ENCODE data around the gene USP36. TPM values are rescaled to one million over a fixed set of nuclear protein-coding genes. Genes with fewer than 3 reads are reported as not detected.

Gene USP36
- total and polyA plus RNA-seq, 9 of the 15 experiments (the other 6 are each of a cell fraction or from before 2014, with no cell fraction given), result 6.4 to 72.8 (median 22.5) TPM

GRCh38 chr17:78795861-78796516 lies 44.6 kb downstream of the USP36 start (continued):
- TF ChIP-seq ZSCAN29 (IDR thresholded peaks at IDR 0.05) (no peak), ZNF23 (CRISPR knock-in tag; IDR thresholded peaks at IDR 0.05) (no peak), HDAC6 (IDR thresholded peaks at IDR 0.05; ENCODE audit: low read depth, low read length) (no peak), ZNF655 (CRISPR knock-in tag; IDR thresholded peaks at IDR 0.05) (no peak), ZNF3 (CRISPR knock-in tag; IDR thresholded peaks at IDR 0.05) (no peak), GTF3C2 (IDR thresholded peaks at IDR 0.05; ENCODE audit: borderline replicate concordance, extremely low read depth, insufficient read length) (no peak)

Measured in K562 (cell line).